Esophagus muscularis mucosa (tissue), 4 donors: ENCODE data around the gene PCYOX1L. TPM values are rescaled to one million over a fixed set of nuclear protein-coding genes. Genes with fewer than 3 reads are reported as not detected.
A peak's percentile ranks its signal among the peaks of the same experiment; 100 is the strongest.

Source experiments
- DNase-seq: peaks from one replicate; pipeline ENCODE4 v3.0.0-alpha.2; 2017; ENCODE audit errors: extremely low spot score
- H3K27ac ChIP-seq, 4 donors: fragments of 200-600 bp; sonication (generic); replicated peaks in 1 of 4; 1 replicate in 3 of 4; 2 replicates in 1 of 4; pipeline ENCODE4 v1.5.1; 2016 to 2019; ENCODE audit warnings: mild to moderate bottlenecking in 1 of 4
- H3K27me3 ChIP-seq, 4 donors: fragments of 200-600 bp; sonication (generic); one replicate each; pipeline versions ENCODE4 v1.5.1 to v1.6.0; 2016 to 2019
- H3K36me3 ChIP-seq, 4 donors: fragments of 200-600 bp; sonication (generic); one replicate each; pipeline ENCODE4 v1.5.1; 2016 to 2019
- H3K4me1 ChIP-seq, 4 donors: fragments of 200-600 bp; sonication (generic); one replicate each; pipeline ENCODE4 v1.5.1; 2016 to 2019
- H3K4me3 ChIP-seq, 4 donors: fragments of 200-600 bp; sonication (generic); 1 replicate in 2 of 4; 2 replicates in 2 of 4; pipeline ENCODE4 v1.5.1; 2016 to 2019; ENCODE audit warnings: mild to moderate bottlenecking in 4 of 4, moderate library complexity in 1 of 4
- H3K9me3 ChIP-seq, 4 donors: fragments of 200-600 bp; sonication (generic); 1 replicate in 3 of 4; 2 replicates in 1 of 4; pipeline ENCODE4 v1.5.1; 2016 to 2019
- EP300 ChIP-seq: sonication (generic); formaldehyde crosslinking; IDR thresholded peaks from one replicate; pipeline ENCODE4 v1.6.1; 2017; ENCODE audit warnings: antibody characterized with exemption
- POLR2A ChIP-seq: fragments of 450-650 bp; IDR thresholded peaks from one replicate; pipeline ENCODE4 v1.6.1; 2017; ENCODE audit warnings: antibody characterized with exemption, moderate library complexity, mild to moderate bottlenecking, low read depth
- POLR2AphosphoS5 ChIP-seq, 2 donors: sonication (generic); formaldehyde crosslinking; IDR thresholded peaks; one replicate each; pipeline ENCODE4 v1.6.1; 2017; ENCODE audit warnings: antibody characterized with exemption in 2 of 2
- WGBS: methylation state at CpG from one replicate; pipeline ENCODE4 v1.1.5; 2018; 5-methylcytosine and 5-hydroxymethylcytosine counted together
- intact Hi-C: fragments of 100-400 bp; cut with DNase I; formaldehyde crosslinking; loops from one replicate; pipeline ENCODE4 v1.15.1; 2023
- total RNA-seq, 4 donors: library from RNA; depleted of rRNA; stranded (reverse); fragments of >200 nt; gene quantifications; one replicate each; pipeline versions ENCODE4 v1.1.0 to v1.2.1, GENCODE V29; 2016
- TF ChIP-seq, protein P1 (sequence below), 3 experiments: fragments of 200-600 bp in 2 of 3; fragments of 450-650 bp in 1 of 3; sonication (generic) in 2 of 3; IDR thresholded peaks; one replicate each; pipeline ENCODE4 v1.5.1; 2017 to 2019; ENCODE audit warnings: antibody characterized with exemption in 3 of 3, mild to moderate bottlenecking in 2 of 3, moderate library complexity in 1 of 3

Gene PCYOX1L
- total RNA-seq, 4 donors from 2014 or later: 4.0 to 5.8 (median 4.7) TPM

DNA sequence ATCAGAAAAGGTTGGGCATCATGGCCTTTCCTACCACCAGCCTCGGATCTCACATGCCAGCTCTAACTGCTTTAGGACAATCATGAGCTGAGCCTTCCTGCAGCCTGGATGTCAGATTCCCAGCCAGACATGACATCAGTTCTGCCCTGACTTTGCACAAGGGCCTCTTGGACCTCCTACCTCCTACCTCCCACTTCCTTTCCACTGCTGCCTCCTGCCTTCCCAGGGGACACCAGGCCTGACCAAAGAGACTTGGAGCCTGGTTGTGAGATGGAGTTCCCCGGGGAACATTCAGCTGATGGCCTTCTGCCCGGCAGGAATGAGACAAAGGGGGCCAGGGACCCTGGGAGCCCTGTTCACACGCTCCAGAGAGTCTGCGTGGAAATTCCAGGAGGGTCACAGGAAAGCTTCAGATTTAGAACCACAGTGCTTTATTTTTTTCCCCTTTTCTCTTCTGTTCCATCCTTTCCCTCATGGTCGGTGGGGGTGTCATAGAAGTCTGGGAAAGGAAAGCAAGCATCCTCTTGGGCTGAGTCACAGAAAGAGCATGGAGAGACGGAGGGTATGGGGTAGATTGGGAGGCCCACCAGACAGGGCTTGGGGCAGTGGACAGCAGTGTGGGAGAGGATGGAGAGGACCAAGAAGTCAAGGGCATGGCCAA, 56.7 kb downstream of the PCYOX1L start:
- Histone ChIP-seq H3K27me3 (no peaks in the 10 kb centered on the region), H3K27ac (peak overlapping the region; percentile 94 to 98 (median 96)), H3K4me1 (peaks cover 39 to 79% (median 73%) of the 10 kb centered on the region in 4 donors), H3K9me3 (no peaks in the 10 kb centered on the region), H3K36me3 (peaks cover 0 to 99% (median 80%) of the 10 kb centered on the region in 4 donors), H3K4me3 (peak overlapping the region; percentile 62 to 77 (median 68))
- intact Hi-C loops: no loop called here
- no peak for DNase-seq
- 27% methylated on average over 7 of the region's 7 CpGs for WGBS
- TF ChIP-seq POLR2AphosphoS5 (IDR thresholded peaks at IDR 0.05): peak in 1 of 2 donors; percentile 76
- no peak for TF ChIP-seq EP300
- no peak for TF ChIP-seq POLR2A

DNA sequence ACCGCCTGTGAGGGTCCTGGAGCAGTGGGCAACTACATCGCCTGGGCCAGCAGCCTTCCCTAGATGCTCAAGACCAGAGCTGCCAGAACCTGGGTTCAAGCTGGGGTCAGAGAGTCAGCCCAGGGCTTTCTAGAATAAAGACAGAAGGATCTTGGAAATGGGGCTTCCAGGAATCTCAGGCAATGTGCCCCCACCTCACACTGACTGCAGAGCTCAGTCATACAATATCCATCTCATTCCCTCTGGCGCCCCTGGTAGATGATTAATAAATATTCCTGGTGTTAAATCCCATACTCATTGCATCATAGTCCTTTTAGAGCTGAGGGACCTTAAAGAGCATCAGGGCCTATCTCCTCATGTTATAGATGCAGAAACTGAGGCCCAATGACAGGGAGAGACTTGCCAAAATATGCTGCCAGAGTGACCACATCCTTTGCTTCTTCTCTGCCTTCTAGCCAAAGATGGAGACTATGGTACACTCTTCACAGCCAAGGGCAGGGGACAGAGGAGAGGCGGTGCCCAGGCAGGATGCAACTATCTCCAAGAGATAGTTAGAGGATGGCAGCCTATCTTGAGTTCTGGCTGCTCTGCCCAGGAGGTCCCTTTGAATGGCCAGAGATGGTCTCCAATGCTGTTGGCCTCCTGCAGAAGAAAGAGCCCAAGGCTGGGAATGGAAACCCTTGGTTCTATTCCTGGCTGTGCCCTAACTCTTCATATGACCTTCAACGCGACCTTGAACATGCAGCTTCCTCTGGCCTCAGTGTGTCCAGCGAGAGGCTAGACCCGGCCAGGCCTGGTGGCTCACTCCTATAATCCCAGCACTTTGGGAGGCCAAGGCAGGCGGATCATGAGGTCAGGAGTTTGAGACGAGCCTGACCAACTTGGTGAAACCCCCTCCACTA, 57.5 kb downstream of the PCYOX1L start:
- H3K4me1 ChIP-seq: peaks cover 46 to 87% (median 81%) of the 10 kb centered on the region in 4 donors
- peak overlapping the region; percentile 94 to 98 (median 96) for H3K27ac ChIP-seq
- 38% methylated on average over 4 of the region's 10 CpGs for WGBS
- intact Hi-C loops: no loop called here
- no peaks in the 10 kb centered on the region for H3K27me3 ChIP-seq
- DNase-seq: no peak
- no peaks in the 10 kb centered on the region for H3K9me3 ChIP-seq
- peak in 1 of 2 donors; percentile 59 for TF ChIP-seq POLR2AphosphoS5 (IDR thresholded peaks at IDR 0.05)
- TF ChIP-seq EP300: no peak
- H3K4me3 ChIP-seq: peak overlapping the region; percentile 62 to 77 (median 68)
- H3K36me3 ChIP-seq: peaks cover 0 to 99% (median 78%) of the 10 kb centered on the region in 4 donors

DNA sequence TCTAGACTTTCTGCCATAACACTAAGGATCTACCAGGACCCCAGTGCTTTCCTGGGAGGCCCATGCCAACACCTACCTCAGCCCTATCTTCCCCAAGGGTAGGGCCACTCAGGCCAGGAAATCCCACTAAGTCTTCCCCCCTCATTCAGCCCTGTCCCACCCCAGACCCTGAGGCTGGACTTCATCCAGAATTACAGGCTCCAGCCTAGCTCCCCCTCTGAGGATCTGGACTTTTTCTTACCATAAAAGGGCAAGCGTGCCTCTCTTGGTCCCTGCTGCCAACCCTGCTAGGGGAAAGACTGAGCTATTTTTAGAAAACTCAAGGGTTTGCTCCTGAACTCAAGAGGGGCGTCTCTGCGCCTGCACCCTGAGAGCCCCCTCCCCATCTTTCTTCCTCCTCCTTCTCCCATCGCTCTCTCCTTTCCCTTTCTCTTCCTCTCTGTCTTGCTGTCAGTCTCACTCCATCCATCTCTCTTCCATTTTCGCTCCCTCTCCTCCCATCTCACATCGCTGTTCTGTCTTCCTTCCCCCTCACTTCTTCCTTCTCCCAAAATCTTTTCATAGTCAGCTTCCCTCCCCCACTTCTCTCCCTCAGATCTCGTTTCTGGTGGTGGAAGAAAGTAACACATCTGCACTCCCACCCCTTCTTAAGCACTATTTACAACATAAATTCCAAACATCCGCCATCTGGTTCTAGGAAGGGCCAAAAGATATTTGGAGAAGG, 59.3 kb downstream of the PCYOX1L start:
- Histone ChIP-seq H3K27ac (peak overlapping the region; percentile 94 to 98 (median 96)), H3K4me3 (peak overlapping the region; percentile 62 to 77 (median 68)), H3K27me3 (no peaks in the 10 kb centered on the region), H3K4me1 (peaks cover 63 to 100% (median 96%) of the 10 kb centered on the region in 4 donors), H3K9me3 (no peaks in the 10 kb centered on the region), H3K36me3 (peaks cover 0 to 100% (median 74%) of the 10 kb centered on the region in 4 donors)
- intact Hi-C loops: no loop called here
- no peak for DNase-seq
- 19% methylated on average over 8 of the region's 8 CpGs for WGBS
- TF ChIP-seq POLR2AphosphoS5 (IDR thresholded peaks at IDR 0.05) (no peak), EP300 (no peak), POLR2A (no peak)
- TF ChIP-seq, protein P1, sequence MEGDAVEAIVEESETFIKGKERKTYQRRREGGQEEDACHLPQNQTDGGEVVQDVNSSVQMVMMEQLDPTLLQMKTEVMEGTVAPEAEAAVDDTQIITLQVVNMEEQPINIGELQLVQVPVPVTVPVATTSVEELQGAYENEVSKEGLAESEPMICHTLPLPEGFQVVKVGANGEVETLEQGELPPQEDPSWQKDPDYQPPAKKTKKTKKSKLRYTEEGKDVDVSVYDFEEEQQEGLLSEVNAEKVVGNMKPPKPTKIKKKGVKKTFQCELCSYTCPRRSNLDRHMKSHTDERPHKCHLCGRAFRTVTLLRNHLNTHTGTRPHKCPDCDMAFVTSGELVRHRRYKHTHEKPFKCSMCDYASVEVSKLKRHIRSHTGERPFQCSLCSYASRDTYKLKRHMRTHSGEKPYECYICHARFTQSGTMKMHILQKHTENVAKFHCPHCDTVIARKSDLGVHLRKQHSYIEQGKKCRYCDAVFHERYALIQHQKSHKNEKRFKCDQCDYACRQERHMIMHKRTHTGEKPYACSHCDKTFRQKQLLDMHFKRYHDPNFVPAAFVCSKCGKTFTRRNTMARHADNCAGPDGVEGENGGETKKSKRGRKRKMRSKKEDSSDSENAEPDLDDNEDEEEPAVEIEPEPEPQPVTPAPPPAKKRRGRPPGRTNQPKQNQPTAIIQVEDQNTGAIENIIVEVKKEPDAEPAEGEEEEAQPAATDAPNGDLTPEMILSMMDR (IDR thresholded peaks at IDR 0.05): peak in 1 of 3 experiments; percentile 5

DNA sequence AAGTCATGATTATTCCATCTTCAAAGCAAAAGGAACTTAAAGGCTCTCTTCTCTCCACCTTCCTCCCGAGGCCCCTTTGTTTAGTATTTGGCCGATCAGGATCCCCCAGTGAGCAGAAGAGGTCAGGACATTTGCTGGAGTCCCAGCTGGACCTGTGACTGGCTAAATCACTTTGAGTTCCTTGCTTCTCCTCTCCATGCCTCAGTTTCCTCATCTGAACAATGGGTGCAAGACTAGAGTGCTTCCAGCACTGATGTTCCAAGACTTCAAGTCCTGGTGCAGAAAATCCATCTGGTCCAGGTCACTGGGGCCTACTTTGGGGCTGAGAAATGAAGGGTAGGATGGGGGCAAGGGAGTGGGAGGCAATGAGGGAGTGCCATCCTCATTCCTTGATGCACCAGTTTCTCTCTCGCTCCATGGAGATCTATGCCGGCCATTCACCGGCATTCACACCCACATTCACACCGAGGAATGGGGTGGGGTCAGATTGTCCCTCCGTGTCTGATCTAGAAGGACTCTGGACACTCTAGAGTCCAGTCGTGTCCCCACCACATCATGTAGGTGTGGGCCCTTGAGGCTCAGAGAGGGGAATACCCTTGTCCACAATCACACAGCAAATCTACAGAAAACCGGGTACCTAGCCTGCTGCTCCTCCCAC, 60.0 kb downstream of the PCYOX1L start:
- WGBS: 37% methylated on average over 9 of the region's 9 CpGs
- DNase-seq: no peak
- Histone ChIP-seq H3K4me3 (peak overlapping the region; percentile 62 to 77 (median 68)), H3K27me3 (no peaks in the 10 kb centered on the region), H3K9me3 (no peaks in the 10 kb centered on the region), H3K27ac (peak overlapping the region; percentile 94 to 98 (median 96)), H3K4me1 (peaks cover 69 to 100% (median 97%) of the 10 kb centered on the region in 4 donors), H3K36me3 (peaks cover 0 to 100% (median 74%) of the 10 kb centered on the region in 4 donors)
- intact Hi-C loops: no loop called here
- TF ChIP-seq POLR2AphosphoS5 (IDR thresholded peaks at IDR 0.05) (peak in 1 of 2 donors; percentile 70), POLR2A (no peak), EP300 (no peak)
- TF ChIP-seq, protein P1 (IDR thresholded peaks at IDR 0.05): no peak
